ENCODE measurements around the gene CYP2R1. TPM values are rescaled to one million over a fixed set of nuclear protein-coding genes. Genes with fewer than 3 reads are reported as not detected.
"Not testable (repeated sequence)": the region's sequence is repeated elsewhere in the genome, so short reads cannot be mapped to it uniquely, and the experiment has no call there.

The CYP2R1 gene
- total and polyA plus RNA-seq, 2 donors: 20.1 to 58.0 TPM

GRCh38 chr11:14882196-14882595, 9.8 kb downstream of the CYP2R1 start:
- Histone ChIP-seq H3K27me3 (ENCODE audit: control insufficient read depth in 2 of 2, insufficient read depth in 1 of 2, low read length in 1 of 2) (no peaks in the 10 kb centered on the region), H3K4me1 (ENCODE audit: control insufficient read depth in 2 of 2, insufficient read depth in 2 of 2, low read length in 2 of 2) (no peaks in the 10 kb centered on the region), H3K36me3 (ENCODE audit: control insufficient read depth in 2 of 2, insufficient read depth in 2 of 2, low read length in 1 of 2) (peaks cover 6 to 9% of the 10 kb centered on the region in 2 donors), H3K27ac (ENCODE audit: low read depth in 1 of 2, low read length in 1 of 2) (no peak overlapping the region), H3K9me3 (ENCODE audit: control insufficient read depth in 2 of 2, insufficient read depth in 1 of 2, low read length in 1 of 2) (no peaks in the 10 kb centered on the region), H3K4me3 (ENCODE audit: low read length in 2 of 2) (no peak overlapping the region)
- DNase-seq (ENCODE audit: low read depth in 6 of 9, low spot score in 9 of 9): no peak
- 94% methylated on average over 1 of the region's 1 CpG for WGBS

- 97% methylated on average over 2 of the region's 2 CpGs for WGBS
Observed at GRCh38 chr11:14881576-14882193, 10.3 kb downstream of the CYP2R1 start.

GRCh38 chr11:14875163-14875562, 16.9 kb downstream of the CYP2R1 start:
- WGBS: 98% methylated on average over 5 of the region's 5 CpGs
- no peaks in the 10 kb centered on the region for H3K4me1 ChIP-seq (ENCODE audit: control insufficient read depth in 2 of 2, insufficient read depth in 2 of 2, low read length in 2 of 2)
- no peak for DNase-seq (ENCODE audit: low read depth in 6 of 9, low spot score in 9 of 9)
- peaks cover 5 to 6% of the 10 kb centered on the region in 2 donors for H3K36me3 ChIP-seq (ENCODE audit: control insufficient read depth in 2 of 2, insufficient read depth in 2 of 2, low read length in 1 of 2)
- H3K27me3 ChIP-seq (ENCODE audit: control insufficient read depth in 2 of 2, insufficient read depth in 1 of 2, low read length in 1 of 2): no peaks in the 10 kb centered on the region
- no peak overlapping the region for H3K27ac ChIP-seq (ENCODE audit: low read depth in 1 of 2, low read length in 1 of 2)
- H3K9me3 ChIP-seq (ENCODE audit: control insufficient read depth in 2 of 2, insufficient read depth in 1 of 2, low read length in 1 of 2): no peaks in the 10 kb centered on the region
- no peak overlapping the region for H3K4me3 ChIP-seq (ENCODE audit: low read length in 2 of 2)

More at GRCh38 chr11:14881576-14882193, 10.3 kb downstream of the CYP2R1 start:
- Histone ChIP-seq H3K27ac (ENCODE audit: low read depth in 1 of 2, low read length in 1 of 2) (no peak overlapping the region), H3K36me3 (ENCODE audit: control insufficient read depth in 2 of 2, insufficient read depth in 2 of 2, low read length in 1 of 2) (peaks cover 6 to 9% of the 10 kb centered on the region in 2 donors), H3K4me3 (ENCODE audit: low read length in 2 of 2) (no peak overlapping the region), H3K4me1 (ENCODE audit: control insufficient read depth in 2 of 2, insufficient read depth in 2 of 2, low read length in 2 of 2) (no peaks in the 10 kb centered on the region), H3K9me3 (ENCODE audit: control insufficient read depth in 2 of 2, insufficient read depth in 1 of 2, low read length in 1 of 2) (no peaks in the 10 kb centered on the region), H3K27me3 (ENCODE audit: control insufficient read depth in 2 of 2, insufficient read depth in 1 of 2, low read length in 1 of 2) (no peaks in the 10 kb centered on the region)
- DNase-seq (ENCODE audit: low read depth in 6 of 9, low spot score in 9 of 9): no peak

GRCh38 chr11:14873632-14874031, 18.4 kb downstream of the CYP2R1 start:
- no peak for DNase-seq (ENCODE audit: low read depth in 6 of 9, low spot score in 9 of 9)
- peaks cover 5 to 6% of the 10 kb centered on the region in 2 donors for H3K36me3 ChIP-seq (ENCODE audit: control insufficient read depth in 2 of 2, insufficient read depth in 2 of 2, low read length in 1 of 2)
- WGBS: 98% methylated on average over 4 of the region's 4 CpGs
- H3K9me3 ChIP-seq (ENCODE audit: control insufficient read depth in 2 of 2, insufficient read depth in 1 of 2, low read length in 1 of 2): no peaks in the 10 kb centered on the region
- no peak overlapping the region for H3K27ac ChIP-seq (ENCODE audit: low read depth in 1 of 2, low read length in 1 of 2)
- no peaks in the 10 kb centered on the region for H3K4me1 ChIP-seq (ENCODE audit: control insufficient read depth in 2 of 2, insufficient read depth in 2 of 2, low read length in 2 of 2)
- no peak overlapping the region for H3K4me3 ChIP-seq (ENCODE audit: low read length in 2 of 2)
- no peaks in the 10 kb centered on the region for H3K27me3 ChIP-seq (ENCODE audit: control insufficient read depth in 2 of 2, insufficient read depth in 1 of 2, low read length in 1 of 2)

GRCh38 chr11:14872032-14872431, 20.0 kb downstream of the CYP2R1 start:
- no peak overlapping the region for H3K4me3 ChIP-seq (ENCODE audit: low read length in 2 of 2)
- no peak for DNase-seq (ENCODE audit: low read depth in 6 of 9, low spot score in 9 of 9)
- H3K36me3 ChIP-seq (ENCODE audit: control insufficient read depth in 2 of 2, insufficient read depth in 2 of 2, low read length in 1 of 2): peaks cover 2 to 3% of the 10 kb centered on the region in 2 donors
- H3K9me3 ChIP-seq (ENCODE audit: control insufficient read depth in 2 of 2, insufficient read depth in 1 of 2, low read length in 1 of 2): no peaks in the 10 kb centered on the region
- no peak overlapping the region for H3K27ac ChIP-seq (ENCODE audit: low read depth in 1 of 2, low read length in 1 of 2)
- no peaks in the 10 kb centered on the region for H3K4me1 ChIP-seq (ENCODE audit: control insufficient read depth in 2 of 2, insufficient read depth in 2 of 2, low read length in 2 of 2)
- H3K27me3 ChIP-seq (ENCODE audit: control insufficient read depth in 2 of 2, insufficient read depth in 1 of 2, low read length in 1 of 2): no peaks in the 10 kb centered on the region

- not testable (repeated sequence) for DNase-seq (ENCODE audit: low read depth in 6 of 9, low spot score in 9 of 9); H3K27ac ChIP-seq (ENCODE audit: low read depth in 1 of 2, low read length in 1 of 2); H3K27me3 ChIP-seq (ENCODE audit: control insufficient read depth in 2 of 2, insufficient read depth in 1 of 2, low read length in 1 of 2); H3K9me3 ChIP-seq (ENCODE audit: control insufficient read depth in 2 of 2, insufficient read depth in 1 of 2, low read length in 1 of 2); H3K4me1 ChIP-seq (ENCODE audit: control insufficient read depth in 2 of 2, insufficient read depth in 2 of 2, low read length in 2 of 2); H3K4me3 ChIP-seq (ENCODE audit: low read length in 2 of 2); H3K36me3 ChIP-seq (ENCODE audit: control insufficient read depth in 2 of 2, insufficient read depth in 2 of 2, low read length in 1 of 2)
- 97% methylated on average over 4 of the region's 4 CpGs for WGBS
Observed at GRCh38 chr11:14863775-14864174, 28.3 kb downstream of the CYP2R1 start.

- Histone ChIP-seq H3K27ac (ENCODE audit: low read depth in 1 of 2, low read length in 1 of 2) (no peak overlapping the region), H3K36me3 (ENCODE audit: control insufficient read depth in 2 of 2, insufficient read depth in 2 of 2, low read length in 1 of 2) (peaks cover 0 to 2% of the 10 kb centered on the region in 2 donors), H3K27me3 (ENCODE audit: control insufficient read depth in 2 of 2, insufficient read depth in 1 of 2, low read length in 1 of 2) (no peaks in the 10 kb centered on the region), H3K9me3 (ENCODE audit: control insufficient read depth in 2 of 2, insufficient read depth in 1 of 2, low read length in 1 of 2) (no peaks in the 10 kb centered on the region), H3K4me1 (ENCODE audit: control insufficient read depth in 2 of 2, insufficient read depth in 2 of 2, low read length in 2 of 2) (no peaks in the 10 kb centered on the region), H3K4me3 (ENCODE audit: low read length in 2 of 2) (no peak overlapping the region)
- DNase-seq (ENCODE audit: low read depth in 6 of 9, low spot score in 9 of 9): no peak
- 88% methylated on average over 1 of the region's 1 CpG for WGBS
Observed at GRCh38 chr11:14861680-14862079, 30.4 kb downstream of the CYP2R1 start.

- Histone ChIP-seq H3K27me3 (ENCODE audit: control insufficient read depth in 2 of 2, insufficient read depth in 1 of 2, low read length in 1 of 2) (no peaks in the 10 kb centered on the region), H3K9me3 (ENCODE audit: control insufficient read depth in 2 of 2, insufficient read depth in 1 of 2, low read length in 1 of 2) (no peaks in the 10 kb centered on the region), H3K36me3 (ENCODE audit: control insufficient read depth in 2 of 2, insufficient read depth in 2 of 2, low read length in 1 of 2) (peaks cover 0 to 2% of the 10 kb centered on the region in 2 donors), H3K27ac (ENCODE audit: low read depth in 1 of 2, low read length in 1 of 2) (no peak overlapping the region), H3K4me3 (ENCODE audit: low read length in 2 of 2) (no peak overlapping the region), H3K4me1 (ENCODE audit: control insufficient read depth in 2 of 2, insufficient read depth in 2 of 2, low read length in 2 of 2) (no peaks in the 10 kb centered on the region)
- no peak for DNase-seq (ENCODE audit: low read depth in 6 of 9, low spot score in 9 of 9)
- 95% methylated on average over 2 of the region's 2 CpGs for WGBS
Observed at GRCh38 chr11:14860511-14860910, 31.5 kb downstream of the CYP2R1 start.

- Histone ChIP-seq H3K4me3 (ENCODE audit: low read length in 2 of 2) (no peak overlapping the region), H3K36me3 (ENCODE audit: control insufficient read depth in 2 of 2, insufficient read depth in 2 of 2, low read length in 1 of 2) (peaks cover 0 to 2% of the 10 kb centered on the region in 2 donors), H3K4me1 (ENCODE audit: control insufficient read depth in 2 of 2, insufficient read depth in 2 of 2, low read length in 2 of 2) (no peaks in the 10 kb centered on the region), H3K9me3 (ENCODE audit: control insufficient read depth in 2 of 2, insufficient read depth in 1 of 2, low read length in 1 of 2) (no peaks in the 10 kb centered on the region), H3K27me3 (ENCODE audit: control insufficient read depth in 2 of 2, insufficient read depth in 1 of 2, low read length in 1 of 2) (no peaks in the 10 kb centered on the region), H3K27ac (ENCODE audit: low read depth in 1 of 2, low read length in 1 of 2) (no peak overlapping the region)
- no peak for DNase-seq (ENCODE audit: low read depth in 6 of 9, low spot score in 9 of 9)
- WGBS: 99% methylated on average over 1 of the region's 1 CpG
Observed at GRCh38 chr11:14858404-14858803, 33.6 kb downstream of the CYP2R1 start.

Measured in thymus (tissue), 11 donors.